GM15510 (cell line): ENCODE results near the gene ACTN3.
A peak's percentile ranks its signal among the peaks of the same experiment; 100 is the strongest.

Experiments used
- POLR2A ChIP-seq: IDR thresholded peaks from 3 replicates; pipeline ENCODE4 v1.6.1; 2011; ENCODE audit warnings: borderline replicate concordance; ENCODE audit not compliant: insufficient read length; ENCODE audit errors: extremely low read depth

Gene ACTN3

DNA sequence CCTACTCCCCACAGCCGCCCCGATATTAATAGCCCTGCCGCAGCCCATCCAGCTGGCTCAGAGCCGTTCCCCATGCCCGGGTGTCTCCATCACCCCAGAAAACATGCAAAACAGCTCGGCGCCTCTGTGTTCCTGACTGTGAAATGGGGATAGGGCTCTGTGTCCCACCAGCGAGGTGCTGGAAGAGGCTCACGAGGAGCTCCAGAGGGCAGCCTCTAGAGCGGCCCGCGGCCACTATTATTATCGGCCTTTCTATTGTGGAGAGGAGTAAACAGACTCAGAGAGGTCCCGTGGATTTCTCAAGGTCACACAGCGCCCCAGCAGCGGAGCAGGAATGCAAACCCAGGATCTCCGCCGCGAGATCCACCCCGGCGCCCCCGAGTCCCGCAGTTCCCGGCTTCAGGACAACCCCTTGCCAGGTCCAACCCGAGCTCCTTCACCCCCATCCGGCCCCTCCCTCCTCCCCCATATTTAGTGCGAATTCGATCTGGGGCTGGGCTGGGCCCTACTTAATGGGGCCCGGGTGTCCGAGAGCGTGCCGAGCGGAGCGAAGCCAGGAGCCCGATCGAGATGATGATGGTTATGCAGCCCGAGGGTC, at the start of gene ACTN3:
Gene ACTN3, plus strand, starts transcription at position 536 of the 598 bp plus-strand sequence. Its CDS starts 35 bp downstream, at position 571.
- no peak for TF ChIP-seq POLR2A

DNA sequence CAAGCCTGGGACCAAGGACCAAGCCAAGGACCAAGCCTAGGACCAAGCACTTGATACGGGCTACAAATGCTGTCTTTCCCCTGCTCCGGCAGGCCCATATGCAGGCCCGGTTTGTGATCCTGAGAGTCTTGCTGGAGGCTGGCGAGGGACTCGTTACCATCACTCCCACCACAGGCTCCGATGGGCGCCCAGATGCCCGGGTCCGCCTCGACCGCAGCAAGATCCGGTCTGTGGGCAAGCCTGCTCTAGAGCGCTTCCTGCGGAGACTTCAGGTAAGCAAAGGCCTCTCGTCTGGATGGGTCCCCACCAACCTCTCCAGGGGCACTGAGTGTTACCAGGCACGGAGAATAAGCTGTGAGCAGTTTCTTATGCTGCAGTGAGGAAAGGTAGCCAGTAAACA, 49.5 kb upstream of the ACTN3 start:
- no peak for TF ChIP-seq POLR2A

- TF ChIP-seq POLR2A: no peak
These were observed 48.2 kb upstream of the ACTN3 start for GRCh38 chr11:66498506-66498905.

DNA sequence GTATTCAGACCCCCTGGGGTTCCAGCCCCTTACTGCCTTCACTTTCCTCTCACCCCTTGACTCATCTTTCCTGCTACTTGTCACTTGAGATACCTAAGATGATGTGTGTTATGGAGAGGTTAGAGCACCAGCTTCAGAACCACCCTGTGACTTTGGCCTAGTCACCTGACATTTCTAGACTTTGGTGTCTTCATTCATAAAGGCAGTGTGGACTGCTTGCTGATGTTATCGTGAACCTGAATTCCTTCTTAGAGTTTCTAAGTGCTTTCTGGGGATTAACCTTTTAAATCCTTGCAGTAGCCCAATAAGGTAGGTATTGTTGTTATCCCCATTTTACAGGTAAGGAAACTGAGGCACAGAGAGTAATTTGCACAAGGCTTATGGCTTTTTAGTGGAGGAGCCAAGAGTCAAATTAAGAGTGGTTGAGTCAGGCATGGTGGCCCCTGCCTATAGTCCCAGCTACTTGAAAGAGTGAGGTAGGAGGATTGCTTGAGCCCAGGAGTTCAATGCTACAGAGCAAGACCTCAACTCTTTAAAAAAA, 41.4 kb upstream of the ACTN3 start:
- no peak for TF ChIP-seq POLR2A

GRCh38 chr11:66509131-66509561, 37.6 kb upstream of the ACTN3 start:
- TF ChIP-seq POLR2A: no peak

DNA sequence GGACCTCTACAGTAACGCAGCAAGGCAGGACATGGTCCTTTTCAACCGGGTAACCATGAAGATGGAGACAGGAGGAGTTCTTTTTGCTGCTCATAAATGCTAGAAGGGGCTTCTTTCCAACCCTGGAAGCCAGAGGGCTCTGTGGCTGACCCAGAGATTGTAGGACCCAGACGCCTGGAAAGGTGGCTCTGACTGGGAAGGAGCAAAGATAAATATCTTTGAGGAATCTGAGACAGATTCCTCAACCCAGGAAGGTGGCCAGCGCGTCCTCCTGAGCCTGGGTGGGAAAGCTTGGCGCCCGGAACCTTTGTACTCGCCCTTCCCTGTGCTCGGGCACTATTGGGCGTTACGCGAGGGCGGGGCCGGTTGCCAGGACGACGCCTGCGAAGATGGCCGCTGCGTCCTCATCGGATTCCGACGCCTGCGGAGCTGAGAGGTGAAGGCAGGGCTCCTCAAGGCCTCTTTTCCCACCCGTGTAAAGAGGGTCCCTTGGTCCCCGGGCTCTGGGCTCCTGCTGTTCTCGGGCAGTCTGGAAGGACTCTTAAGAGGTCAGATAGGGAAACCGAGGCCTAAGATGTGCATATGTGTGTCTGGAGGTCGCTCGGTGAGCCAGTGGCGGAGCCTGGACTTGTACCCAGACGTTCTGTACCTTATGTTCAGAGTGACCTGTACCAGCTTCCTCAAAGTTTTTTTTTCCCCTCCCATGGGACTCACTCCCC, 36.3 kb upstream of the ACTN3 start, which contains the start of gene BBS1:
Gene BBS1, plus strand, starts transcription at position 365 of the 719 bp plus-strand sequence. Its CDS starts 25 bp downstream, at position 390.
- TF ChIP-seq POLR2A: peak; percentile 48

DNA sequence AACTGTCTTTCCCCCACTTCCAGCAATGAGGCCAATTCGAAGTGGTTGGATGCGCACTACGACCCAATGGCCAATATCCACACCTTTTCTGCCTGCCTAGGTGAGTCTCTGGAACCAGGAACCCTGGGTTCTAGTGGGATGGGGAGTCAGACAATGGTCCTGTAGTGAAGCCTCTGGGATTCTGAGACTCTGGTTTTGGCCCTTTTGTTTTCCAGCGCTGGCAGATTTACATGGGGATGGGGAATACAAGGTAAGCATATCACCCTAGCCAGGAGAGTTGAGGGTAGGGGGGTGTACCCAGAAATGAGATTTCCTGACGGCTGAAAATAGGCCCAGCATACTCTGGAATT, 35.7 kb upstream of the ACTN3 start:
- no peak for TF ChIP-seq POLR2A

GRCh38 chr11:66523611-66524010, 23.1 kb upstream of the ACTN3 start:
- TF ChIP-seq POLR2A: no peak

DNA sequence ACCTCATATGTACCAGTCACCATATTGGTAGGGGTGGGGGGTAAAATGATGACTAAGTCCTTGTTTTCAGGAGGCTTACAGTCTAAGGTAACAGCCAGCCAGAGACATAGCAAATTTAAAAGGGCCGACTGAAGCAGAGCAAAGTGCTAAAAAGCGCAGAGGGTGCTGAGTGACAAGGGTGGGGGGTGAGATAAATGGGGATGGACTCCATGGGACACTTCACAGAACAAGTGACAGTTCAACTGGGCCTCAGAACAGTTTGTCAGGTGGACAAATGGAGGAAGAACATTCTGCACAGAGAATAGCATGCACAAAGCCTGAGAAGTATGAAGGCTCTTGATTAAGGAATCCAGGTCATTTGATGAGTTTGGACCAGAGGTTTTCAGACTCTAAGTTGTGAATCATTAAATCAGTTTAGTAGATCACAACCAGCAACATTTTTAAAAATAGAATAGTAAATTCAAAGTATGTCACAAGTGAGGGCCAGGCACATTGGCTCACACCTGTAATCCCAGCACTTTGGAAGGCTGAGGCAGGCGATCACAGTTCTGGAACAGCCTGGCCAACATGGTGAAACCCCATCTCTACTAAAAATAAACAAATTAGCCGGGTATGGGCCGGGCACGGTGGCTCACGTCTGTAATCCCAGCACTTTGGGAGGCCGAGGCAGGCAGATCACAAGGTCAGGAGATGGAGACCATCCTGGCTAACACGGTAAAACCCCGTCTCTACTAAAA, 22.2 kb upstream of the ACTN3 start:
- TF ChIP-seq POLR2A: no peak

DNA sequence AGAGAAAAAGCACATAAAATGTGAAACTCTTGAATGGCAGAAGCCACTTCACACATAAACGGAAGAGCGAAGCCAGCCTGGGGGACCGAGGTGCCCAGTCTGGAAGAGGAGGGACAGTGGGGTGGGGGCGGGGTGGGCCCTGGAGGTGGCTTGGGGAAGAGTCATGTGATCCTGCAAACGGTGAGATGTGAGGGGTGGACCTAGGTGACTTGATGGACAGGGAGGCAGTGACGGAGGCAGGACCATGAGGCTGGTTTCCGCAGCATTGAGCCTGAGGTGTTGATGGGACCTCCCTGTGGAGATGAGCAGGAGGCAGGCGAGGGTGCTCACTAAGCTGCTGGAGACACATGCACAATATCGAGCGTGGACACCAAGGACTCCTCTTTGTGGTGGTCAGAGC, 17.6 kb upstream of the ACTN3 start:
- TF ChIP-seq POLR2A: no peak

GRCh38 chr11:66529655-66530054, 17.0 kb upstream of the ACTN3 start:
- no peak for TF ChIP-seq POLR2A

DNA sequence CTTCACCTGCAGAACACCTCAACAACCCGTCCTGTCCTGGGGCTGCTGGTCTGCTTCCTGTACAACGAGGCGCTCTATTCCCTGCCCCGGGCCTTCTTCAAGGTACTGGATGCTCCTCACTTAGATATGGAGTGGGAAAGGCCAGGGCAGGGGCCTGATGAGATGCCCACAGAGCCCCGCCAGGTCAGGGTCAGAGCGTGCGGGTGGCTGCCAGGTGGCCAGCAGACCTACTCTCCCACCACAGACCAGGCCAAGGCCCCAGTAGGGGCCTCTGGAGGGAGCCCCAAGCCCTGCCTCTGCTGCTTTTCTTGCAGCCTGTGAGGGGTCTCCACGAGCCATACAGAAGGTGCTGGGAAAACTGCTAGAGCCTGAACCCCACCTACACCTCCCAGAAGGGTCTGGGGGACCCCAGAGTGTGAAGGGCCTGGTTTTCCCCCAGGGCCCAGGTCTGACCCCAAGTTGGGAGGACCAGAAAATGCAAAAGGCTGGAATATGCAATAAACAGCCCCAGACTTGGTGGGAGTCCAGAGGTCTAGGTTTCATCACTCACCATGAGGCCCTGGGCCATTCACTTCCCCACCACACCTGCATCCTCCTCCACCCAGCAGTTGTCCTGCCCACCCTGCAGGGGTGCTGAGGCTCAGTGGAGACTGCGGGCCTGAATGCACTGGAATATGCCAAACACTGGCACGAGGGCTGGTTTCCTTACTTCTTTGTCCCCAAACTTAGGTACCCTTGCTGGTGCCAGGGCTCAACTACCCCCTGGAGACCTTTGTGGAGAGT, 15.6 kb upstream of the ACTN3 start:
- no peak for TF ChIP-seq POLR2A

DNA sequence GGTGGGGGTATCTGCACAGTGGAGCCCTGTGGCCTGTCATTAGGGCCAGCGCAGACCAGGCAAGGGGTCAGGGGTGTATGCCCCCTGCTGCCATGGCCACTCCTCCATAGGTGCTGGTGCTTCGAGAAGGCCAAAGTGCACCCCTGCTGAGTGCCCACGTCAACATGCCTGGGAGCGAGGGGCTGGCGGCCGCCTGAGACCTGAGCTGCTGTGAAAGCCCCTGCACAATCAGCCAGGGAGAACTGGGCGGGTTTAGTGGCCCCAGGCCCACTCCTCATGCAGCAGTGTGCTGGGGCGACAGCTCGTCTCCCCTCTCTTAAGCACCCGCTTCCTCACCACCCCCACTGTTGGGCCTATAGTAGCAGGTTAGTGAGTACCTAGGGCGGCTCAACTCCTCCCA, 14.9 kb upstream of the ACTN3 start:
- no peak for TF ChIP-seq POLR2A

DNA sequence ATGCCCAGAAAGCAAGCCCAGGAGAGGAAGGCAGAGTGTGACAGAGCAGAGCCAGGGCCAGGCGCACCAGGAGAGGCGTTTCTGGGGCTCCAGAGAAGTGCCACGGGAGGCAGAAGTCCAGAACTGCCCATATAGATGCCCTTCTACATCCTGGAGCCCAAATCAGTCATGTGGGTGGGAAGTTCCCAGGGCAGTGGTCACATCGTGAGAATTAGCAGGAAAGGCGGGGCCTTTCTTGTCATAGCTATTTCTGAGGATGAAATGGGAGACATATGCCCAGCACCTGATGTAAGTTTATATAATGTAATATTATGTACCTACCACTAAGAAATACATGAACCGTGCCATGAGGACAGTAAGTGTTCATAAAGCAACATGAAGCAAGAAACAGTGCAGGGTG, 13.9 kb upstream of the ACTN3 start:
- TF ChIP-seq POLR2A: no peak
